ENCODE data around the gene AMBRA1. TPM values are rescaled to one million over a fixed set of nuclear protein-coding genes. Genes with fewer than 3 reads are reported as not detected.
"Not testable (repeated sequence)": the region's sequence is repeated elsewhere in the genome, so short reads cannot be mapped to it uniquely, and the experiment has no call there.

Gene AMBRA1
- total RNA-seq, 1 donor from 2014 or later = 16.8 TPM

- peak; percentile 14 for ATAC-seq
Measured at GRCh38 chr11:46381048-46381818, 212.6 kb downstream of the AMBRA1 start, which contains the start of gene MDK. MDK (plus strand) TSS chr11:46381669; CDS start chr11:46382058, 389 bp downstream.

- peak; percentile 36 for ATAC-seq
Measured at GRCh38 chr11:46380340-46381047, 213.3 kb downstream of the AMBRA1 start.

- ATAC-seq = peak; percentile 19
Measured at GRCh38 chr11:46379482-46380293, 214.1 kb downstream of the AMBRA1 start.

- no peak for ATAC-seq
Measured at GRCh38 chr11:46378811-46379481, 214.9 kb downstream of the AMBRA1 start.

GRCh38 chr11:46378296-46378695 is 215.5 kb downstream of the AMBRA1 start:
- ATAC-seq = no peak

- ATAC-seq = no peak
Measured at GRCh38 chr11:46377831-46378230, 216.0 kb downstream of the AMBRA1 start.

GRCh38 chr11:46377290-46377689 is 216.5 kb downstream of the AMBRA1 start:
- no peak for ATAC-seq

- ATAC-seq = no peak
Measured at GRCh38 chr11:46376258-46377050, 217.4 kb downstream of the AMBRA1 start.

- no peak for ATAC-seq
Measured at GRCh38 chr11:46375392-46376101, 218.3 kb downstream of the AMBRA1 start.

- no peak for ATAC-seq
Measured at GRCh38 chr11:46374815-46375214, 219.0 kb downstream of the AMBRA1 start.

- ATAC-seq = no peak
Measured at GRCh38 chr11:46373787-46374740, 219.8 kb downstream of the AMBRA1 start.

GRCh38 chr11:46372501-46372900 is 221.3 kb downstream of the AMBRA1 start:
- not testable (repeated sequence) for ATAC-seq

- no peak for ATAC-seq
Measured at GRCh38 chr11:46372086-46372485, 221.7 kb downstream of the AMBRA1 start.

GRCh38 chr11:46371262-46371661 is 222.6 kb downstream of the AMBRA1 start:
- ATAC-seq = not testable (repeated sequence)

GRCh38 chr11:46370253-46370652 is 223.6 kb downstream of the AMBRA1 start:
- no peak for ATAC-seq

- ATAC-seq = peak; percentile 63
Measured at GRCh38 chr11:46369458-46370152, 224.2 kb downstream of the AMBRA1 start.

GRCh38 chr11:46367916-46368267 is 225.9 kb downstream of the AMBRA1 start:
- ATAC-seq = no peak

- peak; percentile 27 for ATAC-seq
Measured at GRCh38 chr11:46367244-46367915, 226.4 kb downstream of the AMBRA1 start.

Measured in esophagus mucosa (tissue), 1 donor.